HL-60/S4 (cell line): Measurements from ENCODE around the gene E2F7.
"Not testable (repeated sequence)": the region's sequence is repeated elsewhere in the genome, so short reads cannot be mapped to it uniquely, and the experiment has no call there.

ENCODE experiments used
- in situ Hi-C: fragments of 300-500 bp; cut with MboI; formaldehyde crosslinking; loops from 2 replicates; pipeline ENCODE4 v1.14.3; 2022; ENCODE audit warnings: low sequenced_read_pairs

E2F7 gene

GRCh38 chr12:77065361-77066204, at the start of gene E2F7:
Gene E2F7 (minus strand): TSS chr12:77065569. CDS start chr12:77064635, 934 bp downstream.
- in situ Hi-C loops, result no loop called here

- in situ Hi-C loops, result no loop called here
Measured at GRCh38 chr12:77113971-77114370, 48.6 kb upstream of the E2F7 start.

GRCh38 chr12:77108707-77109106, 43.3 kb upstream of the E2F7 start:
- in situ Hi-C loops, result no loop called here

- in situ Hi-C loops, result no loop called here
Measured at GRCh38 chr12:77107121-77107520, 41.8 kb upstream of the E2F7 start.

GRCh38 chr12:77104792-77105191, 39.4 kb upstream of the E2F7 start:
- in situ Hi-C loops, result no loop called here

- in situ Hi-C loops, result no loop called here
Measured at GRCh38 chr12:77104286-77104685, 38.9 kb upstream of the E2F7 start.

GRCh38 chr12:77102691-77103090, 37.3 kb upstream of the E2F7 start:
- in situ Hi-C loops, result no loop called here

- in situ Hi-C loops, result no loop called here
Measured at GRCh38 chr12:77102123-77102522, 36.8 kb upstream of the E2F7 start.

- in situ Hi-C loops, result no loop called here
Measured at GRCh38 chr12:77099799-77100198, 34.4 kb upstream of the E2F7 start.

- in situ Hi-C loops, result no loop called here
Measured at GRCh38 chr12:77097846-77098245, 32.5 kb upstream of the E2F7 start.

- in situ Hi-C loops, result not testable (repeated sequence)
Measured at GRCh38 chr12:77092227-77092626, 26.9 kb upstream of the E2F7 start.

- in situ Hi-C loops, result no loop called here
Measured at GRCh38 chr12:77089686-77090220, 24.4 kb upstream of the E2F7 start.

- in situ Hi-C loops, result no loop called here
Measured at GRCh38 chr12:77087427-77087826, 22.1 kb upstream of the E2F7 start.

- in situ Hi-C loops, result no loop called here
Measured at GRCh38 chr12:77082021-77082420, 16.7 kb upstream of the E2F7 start.

GRCh38 chr12:77079631-77080030, 14.3 kb upstream of the E2F7 start:
- in situ Hi-C loops, result no loop called here

- in situ Hi-C loops, result no loop called here
Measured at GRCh38 chr12:77078231-77078630, 12.9 kb upstream of the E2F7 start.

GRCh38 chr12:77076886-77077285, 11.5 kb upstream of the E2F7 start:
- in situ Hi-C loops, result no loop called here

- in situ Hi-C loops, result not testable (repeated sequence)
Measured at GRCh38 chr12:77073894-77074293, 8.5 kb upstream of the E2F7 start.

GRCh38 chr12:77072833-77073495, 7.6 kb upstream of the E2F7 start:
- in situ Hi-C loops, result no loop called here

GRCh38 chr12:77070800-77071449, 5.6 kb upstream of the E2F7 start:
- in situ Hi-C loops, result no loop called here

GRCh38 chr12:77070382-77070781, 5.0 kb upstream of the E2F7 start:
- in situ Hi-C loops, result no loop called here
